Motor neuron (in vitro differentiated cells): ENCODE measurements around the gene PODN. TPM values are rescaled to one million over a fixed set of nuclear protein-coding genes. Genes with fewer than 3 reads are reported as not detected.
A peak's percentile ranks its signal among the peaks of the same experiment; 100 is the strongest.

Experiments used
- ATAC-seq, 8 experiments: fragments of 200-7000 bp; cut with Tn5 transposase; replicated peaks in 6 of 8; 2 replicates each; pipeline ENCODE4 v1.8.0; 2021; ENCODE audit warnings: mild to moderate bottlenecking in 8 of 8, moderate library complexity in 8 of 8
- H3K27ac ChIP-seq, 2 donors: fragments of 250-450 bp; sonication (Bioruptor Pico); 2 replicates each; pipeline ENCODE4 v1.9.0; 2021; ENCODE audit warnings: antibody characterized with exemption in 2 of 2, mild to moderate bottlenecking in 2 of 2, moderate library complexity in 1 of 2
- H3K4me1 ChIP-seq, 2 donors: fragments of 250-450 bp; sonication (Bioruptor Pico); replicated peaks in 1 of 2; 2 replicates each; pipeline ENCODE4 v1.6.1; 2021; ENCODE audit warnings: antibody characterized with exemption in 2 of 2, mild to moderate bottlenecking in 2 of 2, moderate library complexity in 1 of 2
- H3K4me3 ChIP-seq, 5 donors: fragments of 250-450 bp; sonication (Bioruptor Pico); 2 replicates each; pipeline ENCODE4 v1.9.0; 2021; ENCODE audit warnings: antibody characterized with exemption in 5 of 5, mild to moderate bottlenecking in 5 of 5, moderate library complexity in 4 of 5
- WGBS, 10 experiments: fragments of 450-650 bp; shearing (Covaris generic); methylation state at CpG; one replicate each; pipeline ENCODE4 v1.0.0; 2022; 5-methylcytosine and 5-hydroxymethylcytosine counted together
- in situ Hi-C, 9 experiments: fragments of 400-800 bp; cut with MboI; loops; one replicate each; pipeline ENCODE4 v1.15.0; 2021; ENCODE audit warnings: low sequenced_read_pairs in 9 of 9, low pct_unique_long_range_greater_than_20kb in 2 of 9; ENCODE audit not compliant: unreplicated experiment in 9 of 9
- total RNA-seq, 8 experiments: library from RNA; unstranded; fragments of 300-600 nt; gene quantifications; 2 replicates each; pipeline versions ENCODE4 v1.2.3 to v1.2.4, GENCODE V29; 2022

PODN gene
- total RNA-seq = 10 to 100 TPM in 1 of 8 experiments, 1 to 10 TPM in 3, under 1 TPM in 4; 0.05 to 37.9 (median 1.2) TPM

- Histone ChIP-seq H3K27ac (no peak within 1 kb of the TSS), H3K4me3 (peak within 1 kb of the TSS; percentile 25 to 37 (median 34)), H3K4me1 (peaks cover 0 to 9% of the 10 kb centered on the region in 2 donors)
- ATAC-seq = peak; percentile 44 to 81 (median 76)
- in situ Hi-C loops = loop anchor here in 1 of 9 experiments (25.0 kb wide), 1 partner anchor 125 kb away; the partner anchor contains the start of gene CPT2
- 40% methylated on average over 1 of the region's 73 CpGs; no CpG with 5 or more reads in 9 of the 10 experiments for WGBS, 10 experiments
Measured at GRCh38 chr1:53061859-53062707, at the start of gene PODN. TSS of gene PODN (plus strand) at chr1:53062213. CDS start at chr1:53069856, 7,643 bp downstream.

GRCh38 chr1:53014791-53015507, 47.1 kb upstream of the PODN start:
- H3K27ac ChIP-seq = no peak overlapping the region

GRCh38 chr1:53015508-53015860, 46.5 kb upstream of the PODN start:
- in situ Hi-C loops = no loop called here
- no peak for ATAC-seq
- peaks cover 8 to 12% of the 10 kb centered on the region in 2 donors for H3K4me1 ChIP-seq
- no peak overlapping the region for H3K27ac ChIP-seq
- WGBS, 10 experiments = 0 to 29% (median 16%) methylated on average over 1 to 3 of the region's 3 CpGs
- peak overlapping the region; percentile 38 to 55 (median 46) for H3K4me3 ChIP-seq

More at GRCh38 chr1:53014791-53015507, 47.1 kb upstream of the PODN start:
- H3K4me3 ChIP-seq = peak overlapping the region; percentile 38 to 55 (median 46)
- in situ Hi-C loops = no loop called here
- WGBS, 10 experiments = 0 to 4% (median 1%) methylated on average over 3 to 9 of the region's 9 CpGs; no CpG with 5 or more reads in 1 of the 10 experiments
- peak; percentile 94 to 99 (median 98) for ATAC-seq
- peaks cover 8 to 12% of the 10 kb centered on the region in 2 donors for H3K4me1 ChIP-seq

GRCh38 chr1:53016705-53017104, 45.3 kb upstream of the PODN start:
- in situ Hi-C loops = no loop called here
- Histone ChIP-seq H3K4me1 (peaks cover 8 to 12% of the 10 kb centered on the region in 2 donors), H3K4me3 (no peak overlapping the region), H3K27ac (no peak overlapping the region)
- no peak for ATAC-seq
- WGBS, 10 experiments = 60 to 100% (median 100%) methylated on average over 1 of the region's 1 CpG; no CpG with 5 or more reads in 1 of the 10 experiments

GRCh38 chr1:53020588-53020987, 41.4 kb upstream of the PODN start:
- no peak for ATAC-seq
- Histone ChIP-seq H3K27ac (no peak overlapping the region), H3K4me3 (no peak overlapping the region), H3K4me1 (peaks cover 18 to 24% of the 10 kb centered on the region in 2 donors)
- in situ Hi-C loops = no loop called here
- 60 to 100% (median 85%) methylated on average over 1 to 5 of the region's 5 CpGs; no CpG with 5 or more reads in 1 of the 10 experiments for WGBS, 10 experiments

GRCh38 chr1:53022179-53022578, 39.8 kb upstream of the PODN start:
- no peak for ATAC-seq
- no peak overlapping the region for H3K4me3 ChIP-seq
- WGBS, 10 experiments = 63 to 100% (median 89%) methylated on average over 1 of the region's 1 CpG; no CpG with 5 or more reads in 2 of the 10 experiments
- in situ Hi-C loops = no loop called here
- peaks cover 14 to 17% of the 10 kb centered on the region in 2 donors for H3K4me1 ChIP-seq
- no peak overlapping the region for H3K27ac ChIP-seq

- in situ Hi-C loops = no loop called here
- Histone ChIP-seq H3K4me3 (no peak overlapping the region), H3K4me1 (peaks cover 14 to 17% of the 10 kb centered on the region in 2 donors), H3K27ac (no peak overlapping the region)
- 53 to 95% (median 79%) methylated on average over 1 to 3 of the region's 3 CpGs; no CpG with 5 or more reads in 1 of the 10 experiments for WGBS, 10 experiments
- no peak for ATAC-seq
Measured at GRCh38 chr1:53023546-53023945, 38.5 kb upstream of the PODN start.

GRCh38 chr1:53024117-53024516, 37.9 kb upstream of the PODN start:
- ATAC-seq = no peak
- in situ Hi-C loops = no loop called here
- Histone ChIP-seq H3K4me3 (no peak overlapping the region), H3K4me1 (peaks cover 14 to 17% of the 10 kb centered on the region in 2 donors), H3K27ac (no peak overlapping the region)

GRCh38 chr1:53025034-53025768, 36.8 kb upstream of the PODN start:
- 0 to 100% (median 52%) methylated on average over 1 to 2 of the region's 2 CpGs; no CpG with 5 or more reads in 2 of the 10 experiments for WGBS, 10 experiments
- Histone ChIP-seq H3K4me1 (peaks cover 14 to 17% of the 10 kb centered on the region in 2 donors), H3K27ac (peak overlapping the region; percentile 54 to 66), H3K4me3 (no peak overlapping the region)
- in situ Hi-C loops = loop anchor here in 1 of 9 experiments (25.0 kb wide), 1 partner anchor 162 kb away; the partner anchor contains the start of gene CPT2
- peak in 7 of 8 experiments; percentile 89 to 100 (median 99) for ATAC-seq

GRCh38 chr1:53025769-53026112, 36.3 kb upstream of the PODN start:
- 69 to 100% (median 94%) methylated on average over 2 of the region's 2 CpGs; no CpG with 5 or more reads in 2 of the 10 experiments for WGBS, 10 experiments
- Histone ChIP-seq H3K4me3 (no peak overlapping the region), H3K27ac (peak overlapping the region in 1 of 2 donors; percentile 66), H3K4me1 (peaks cover 14 to 17% of the 10 kb centered on the region in 2 donors)
- no peak for ATAC-seq
- in situ Hi-C loops = loop anchor here in 1 of 9 experiments (25.0 kb wide), 1 partner anchor 162 kb away; the partner anchor contains the start of gene CPT2

- in situ Hi-C loops = loop anchor here in 1 of 9 experiments (25.0 kb wide), 1 partner anchor 161 kb away; the partner anchor contains the start of gene CPT2
- H3K27ac ChIP-seq = no peak overlapping the region
- no peak for ATAC-seq
- peaks cover 14 to 17% of the 10 kb centered on the region in 2 donors for H3K4me1 ChIP-seq
- WGBS, 10 experiments = 29 to 100% (median 75%) methylated on average over 1 to 2 of the region's 2 CpGs; no CpG with 5 or more reads in 2 of the 10 experiments
- no peak overlapping the region for H3K4me3 ChIP-seq
Measured at GRCh38 chr1:53026254-53026653, 35.8 kb upstream of the PODN start.

GRCh38 chr1:53031732-53032131, 30.3 kb upstream of the PODN start:
- H3K4me3 ChIP-seq = no peak overlapping the region
- no peaks in the 10 kb centered on the region for H3K4me1 ChIP-seq
- no peak overlapping the region for H3K27ac ChIP-seq
- WGBS, 10 experiments = 30 to 100% (median 75%) methylated on average over 1 of the region's 1 CpG
- no peak for ATAC-seq
- in situ Hi-C loops = loop anchor here in 1 of 9 experiments (25.0 kb wide), 1 partner anchor 156 kb away; the partner anchor contains the start of gene CPT2
